NCI-H345 (cell line): ENCODE data around the gene ZNF385B.

Source experiments
- DNase-seq: peaks from one replicate; lab custom pipeline; 2025; lab: John Stamatoyannopoulos, UW

The ZNF385B gene

DNA sequence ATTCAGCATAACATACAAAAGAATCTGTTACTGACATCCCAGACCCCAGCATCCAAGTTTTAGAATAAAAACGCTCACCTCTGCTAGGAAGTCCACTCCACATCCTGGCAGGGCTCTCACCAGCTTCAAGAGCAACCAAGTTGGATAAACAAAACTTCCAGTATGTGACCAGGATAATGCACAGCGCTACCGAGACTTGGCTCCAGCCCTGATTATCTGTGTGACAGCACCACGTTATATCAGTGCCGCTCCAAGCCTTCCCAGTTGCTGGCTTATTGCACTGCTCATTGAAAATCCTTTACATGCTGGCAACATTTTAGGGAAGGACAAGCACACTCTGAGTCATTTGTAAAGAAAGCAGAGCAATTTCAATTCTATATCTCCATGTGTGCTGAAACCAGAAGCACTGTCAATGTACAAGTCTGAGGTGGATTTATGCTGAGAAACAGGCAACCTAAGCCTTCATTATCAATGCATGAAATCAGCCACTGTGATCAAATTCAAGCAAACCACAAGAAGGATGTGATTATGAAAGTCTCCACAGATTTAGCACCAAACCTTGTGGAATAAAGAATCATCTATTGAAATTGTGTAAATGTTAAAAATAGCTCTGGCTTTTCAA lies 115.7 kb downstream of the ZNF385B start:
- DNase-seq: no peak

DNA sequence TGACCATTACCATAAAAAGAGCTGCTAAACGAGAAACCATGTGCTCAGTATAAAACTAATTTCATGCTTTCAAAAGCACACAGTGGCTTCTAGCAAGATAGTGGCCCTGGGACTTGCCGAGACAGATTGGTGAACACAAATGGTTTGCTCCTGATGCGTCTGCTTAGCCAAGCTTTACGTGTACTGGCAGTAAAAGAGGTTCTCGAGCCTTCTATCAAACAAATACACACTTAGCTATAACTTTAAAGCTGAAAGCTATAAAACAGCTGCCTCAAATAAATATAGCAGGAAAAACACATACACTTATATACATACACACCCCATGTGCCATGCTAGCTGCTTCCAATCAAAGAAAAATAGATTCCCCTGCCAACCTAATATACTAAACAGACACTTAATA lies 117.0 kb downstream of the ZNF385B start:
- DNase-seq: no peak

DNA sequence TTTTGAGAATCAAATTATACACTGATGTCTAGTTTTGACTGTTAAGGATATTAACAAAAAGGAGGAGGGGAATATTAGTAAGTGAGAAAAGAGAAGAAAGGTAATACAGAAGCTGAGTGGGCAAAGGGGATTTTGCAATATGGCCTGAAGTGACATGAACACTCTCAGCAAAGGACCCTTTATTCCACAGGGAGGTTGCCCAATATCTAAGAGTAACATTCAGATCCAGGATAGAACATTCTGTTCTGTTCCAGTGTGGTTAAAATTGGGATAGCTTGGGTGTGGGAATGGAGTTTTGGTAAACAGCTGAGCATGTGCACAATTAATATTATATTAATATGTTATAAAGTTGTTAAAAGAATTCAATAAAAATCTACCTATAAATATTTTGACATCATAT lies 120.1 kb downstream of the ZNF385B start:
- no peak for DNase-seq

DNA sequence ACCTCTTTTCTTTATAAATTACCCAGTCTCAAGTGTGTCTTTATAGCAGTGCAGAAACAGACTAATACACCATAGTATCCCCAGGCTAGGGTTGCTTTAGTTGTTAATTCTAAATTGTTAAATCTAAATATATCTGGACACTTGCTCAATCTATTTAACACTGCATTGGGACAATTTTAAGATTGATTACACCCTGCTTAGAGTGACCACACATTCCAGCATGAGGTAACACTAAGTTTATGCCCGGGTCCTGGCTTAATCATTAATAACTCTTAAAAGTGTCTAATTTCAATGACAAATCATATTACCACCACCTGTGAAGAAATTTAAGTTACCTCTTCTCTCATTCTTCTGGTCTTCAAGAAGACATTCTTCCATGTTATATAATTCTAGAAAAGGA lies 131.4 kb downstream of the ZNF385B start:
- DNase-seq: no peak

DNA sequence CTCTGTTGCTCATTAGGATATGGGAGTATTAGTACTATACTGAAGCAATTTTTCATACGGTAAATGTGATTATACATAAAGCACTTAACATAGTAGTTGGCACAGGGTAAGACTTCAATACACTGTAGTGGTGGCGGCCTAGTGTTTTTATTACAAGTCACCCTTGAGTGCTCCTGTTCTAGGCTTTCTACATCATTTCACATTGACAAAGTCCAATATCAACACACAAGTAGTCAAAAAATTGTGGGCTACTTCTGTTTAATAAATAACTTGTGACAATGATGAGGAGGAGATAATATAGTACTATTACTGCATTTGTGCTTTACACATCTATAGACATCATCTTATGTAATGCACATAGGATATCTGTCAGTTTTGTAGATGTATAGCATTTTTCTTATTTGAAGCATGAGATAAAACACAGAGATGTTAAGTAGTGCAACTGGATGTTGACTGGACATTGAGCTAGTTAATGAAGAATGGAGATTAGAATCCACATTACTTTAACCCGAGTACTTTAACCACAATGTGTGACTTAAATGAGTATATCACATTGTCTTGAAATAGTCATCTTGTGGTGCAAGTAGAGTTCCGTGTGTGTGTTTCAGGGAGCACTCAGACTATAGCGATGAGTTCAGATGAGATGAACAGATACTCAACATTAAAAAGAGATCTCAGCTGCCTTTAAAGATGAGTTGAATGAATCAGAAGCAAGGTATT lies 134.8 kb downstream of the ZNF385B start:
- DNase-seq: no peak

DNA sequence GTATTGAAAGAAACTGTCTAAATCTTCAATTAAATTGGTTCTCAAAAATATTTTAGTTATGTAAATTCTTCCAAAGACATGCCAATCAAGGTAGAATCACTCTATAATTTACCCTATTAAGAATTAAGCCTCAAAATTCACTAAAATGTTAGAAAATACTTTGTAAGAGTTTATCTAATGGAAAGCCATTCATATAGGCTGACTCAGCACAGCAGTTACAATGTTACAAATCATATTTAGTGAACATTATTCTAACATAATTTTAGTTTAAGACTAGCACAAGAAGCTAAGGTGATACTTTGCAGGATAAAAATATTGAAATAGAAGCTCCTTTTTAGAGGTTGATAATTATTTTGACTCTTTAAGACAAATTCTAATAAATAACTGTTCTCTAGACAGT lies 137.0 kb downstream of the ZNF385B start:
- no peak for DNase-seq

DNA sequence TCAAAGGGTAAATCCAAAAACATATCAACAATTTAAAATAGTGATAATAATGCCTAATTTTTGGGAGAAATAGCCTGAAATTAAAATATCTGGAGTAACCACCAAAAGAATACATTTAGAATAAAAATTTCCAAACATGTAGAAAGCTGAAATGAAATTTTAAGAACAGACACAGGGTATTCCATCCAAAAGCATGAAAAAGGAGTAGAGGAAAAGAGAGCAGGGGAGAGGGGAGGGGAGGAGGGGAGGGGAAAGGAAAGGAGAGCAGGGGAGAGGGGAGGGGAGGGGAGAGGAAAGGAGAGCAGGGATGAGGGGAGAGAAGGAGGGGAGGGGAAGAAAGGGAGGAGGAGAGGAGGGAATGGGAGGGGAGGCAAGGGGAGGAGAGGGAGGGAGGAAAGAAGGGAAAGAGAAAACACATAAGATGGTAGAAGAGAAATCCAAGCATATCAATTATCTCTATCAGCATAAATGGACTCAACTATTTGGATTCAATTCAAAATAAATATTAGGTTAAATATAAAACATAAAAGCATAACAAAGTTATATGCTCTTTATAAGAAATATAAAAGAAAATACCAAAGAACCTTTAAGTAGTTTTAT lies 141.1 kb downstream of the ZNF385B start:
- no peak for DNase-seq

DNA sequence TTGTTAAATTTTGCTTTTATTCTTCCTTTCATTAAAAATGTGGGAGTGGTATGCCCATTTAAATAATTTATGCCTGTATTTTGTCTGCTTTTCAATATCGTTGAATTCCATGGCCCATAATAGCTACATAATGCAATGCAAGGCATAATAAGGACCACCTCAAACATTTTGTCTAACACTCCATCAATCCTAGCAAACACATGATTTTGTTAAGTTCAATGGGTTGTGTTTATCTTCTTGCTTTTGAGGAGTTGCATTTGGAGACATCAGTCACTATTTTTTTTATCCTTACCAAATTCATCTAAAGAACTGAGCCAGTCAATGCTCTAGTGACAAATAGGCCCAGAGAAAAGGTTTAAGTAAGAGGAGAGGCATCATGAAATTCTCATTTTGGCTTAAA lies 145.5 kb downstream of the ZNF385B start:
- no peak for DNase-seq

DNA sequence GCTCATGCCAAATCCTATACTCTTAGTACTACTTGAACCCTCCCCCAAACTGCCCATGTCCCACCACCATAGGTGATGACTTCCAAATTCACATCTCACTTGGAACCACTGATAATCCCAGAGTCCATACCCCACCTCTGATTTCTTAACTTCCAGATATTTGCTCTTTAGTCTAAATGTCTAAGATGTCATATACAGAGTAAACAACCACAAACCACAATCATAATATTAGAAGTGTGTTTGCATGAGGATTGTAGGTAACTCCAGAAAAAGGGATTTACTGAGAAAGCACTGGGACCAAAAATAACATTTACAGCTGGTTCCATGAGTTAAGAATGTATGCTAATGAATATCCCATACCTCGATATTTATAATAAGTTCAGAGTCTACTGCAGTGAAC lies 146.2 kb downstream of the ZNF385B start:
- DNase-seq: no peak

DNA sequence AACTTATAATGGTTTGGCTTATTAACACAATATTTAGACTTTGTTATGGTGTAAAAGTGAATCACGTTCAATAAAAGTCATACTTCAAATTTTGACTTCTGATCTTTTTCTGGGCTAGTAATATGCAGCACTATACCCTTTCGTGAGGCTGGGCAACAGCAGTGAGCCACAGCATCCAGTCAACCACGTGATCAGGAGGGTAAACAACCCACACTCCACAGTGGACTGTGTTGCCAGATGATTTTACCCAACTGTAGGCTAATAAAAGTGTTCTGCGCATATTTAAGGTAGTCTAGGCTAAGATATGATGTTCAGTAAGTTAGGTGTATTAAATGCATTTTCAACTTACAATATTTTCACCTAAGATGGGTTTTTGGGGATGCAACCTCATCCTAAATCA lies 148.6 kb downstream of the ZNF385B start:
- DNase-seq: no peak

DNA sequence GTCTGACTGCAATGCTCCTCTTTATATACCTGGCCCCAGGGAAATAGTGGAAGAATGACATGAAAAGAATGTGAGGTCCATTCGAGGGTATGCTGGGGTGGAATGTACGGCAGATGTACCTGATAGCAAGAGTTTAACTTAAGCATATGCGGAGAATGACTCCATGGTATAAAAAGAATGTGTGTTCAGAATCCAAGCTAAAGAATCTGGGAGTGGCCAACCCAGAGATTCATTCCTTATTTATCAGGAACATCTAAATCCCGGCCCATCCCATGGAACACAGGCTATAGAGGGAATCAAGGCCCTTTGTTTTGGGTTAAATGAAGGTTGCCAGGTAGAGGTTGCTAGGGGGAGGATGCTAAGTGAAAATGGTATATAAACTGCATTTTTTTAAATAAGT lies 150.0 kb downstream of the ZNF385B start:
- no peak for DNase-seq

DNA sequence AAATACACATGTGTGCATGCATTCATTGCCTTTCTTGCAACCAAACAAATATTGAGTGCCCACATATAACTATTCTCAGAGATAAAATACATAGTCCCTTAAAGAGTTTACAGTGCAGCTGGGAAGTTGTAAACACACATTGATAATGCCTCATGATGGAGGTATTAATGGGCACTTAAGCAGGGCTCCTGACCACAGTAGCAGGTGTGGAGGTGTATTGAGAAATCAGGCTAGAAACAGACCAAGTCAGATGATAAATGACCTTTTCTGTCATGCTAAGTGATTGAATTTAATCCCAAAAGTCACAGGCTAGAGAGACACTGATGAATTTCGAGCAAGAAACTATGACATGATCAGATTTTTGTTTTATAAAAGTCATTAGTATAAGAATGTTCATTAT lies 157.7 kb downstream of the ZNF385B start:
- no peak for DNase-seq

DNA sequence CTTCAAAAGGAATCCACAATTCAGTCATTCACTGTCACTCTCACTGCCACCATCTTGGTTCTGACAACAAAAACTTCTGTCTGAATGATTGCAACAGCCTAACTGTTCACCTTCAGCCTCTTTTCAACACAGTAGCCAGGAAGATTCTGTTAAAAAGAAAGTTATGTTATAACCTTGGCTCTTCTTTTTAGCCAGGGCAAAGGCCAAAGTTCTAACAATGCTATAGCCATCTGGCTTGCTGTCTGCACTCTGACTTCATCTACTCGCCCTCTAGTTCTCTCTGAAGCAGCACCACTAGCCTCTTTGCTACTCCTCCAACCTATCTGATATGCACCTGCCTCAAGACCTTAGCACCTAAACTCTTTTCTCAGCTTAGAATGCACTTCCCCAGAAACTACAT lies 158.5 kb downstream of the ZNF385B start:
- DNase-seq: no peak

DNA sequence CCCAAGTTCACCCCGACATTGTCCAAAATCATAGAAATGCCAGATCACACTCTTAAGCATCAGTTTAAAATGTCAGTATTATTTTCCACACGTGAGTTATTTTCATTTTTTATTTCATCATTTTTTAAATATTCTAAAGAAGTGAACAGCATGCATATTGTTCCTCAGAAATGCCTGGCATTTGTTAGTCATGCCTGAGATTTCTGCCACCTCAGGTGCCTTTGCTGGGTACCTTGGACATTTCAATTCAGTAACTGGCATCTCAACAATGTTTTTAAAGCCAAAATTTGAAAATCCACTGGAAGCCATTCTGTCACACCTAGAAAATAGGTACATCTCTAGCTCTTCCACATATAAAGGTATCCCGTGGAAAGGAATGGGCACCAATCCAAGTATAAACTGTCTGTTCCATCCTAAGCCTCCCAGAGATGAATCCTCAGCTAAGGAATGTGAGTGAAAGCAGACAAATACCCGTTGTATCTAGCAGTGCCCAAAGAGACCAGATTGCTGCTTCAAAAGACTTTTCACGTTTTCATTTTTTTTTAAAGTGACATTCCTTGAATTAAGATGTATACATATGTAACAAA lies 159.8 kb downstream of the ZNF385B start:
- no peak for DNase-seq

DNA sequence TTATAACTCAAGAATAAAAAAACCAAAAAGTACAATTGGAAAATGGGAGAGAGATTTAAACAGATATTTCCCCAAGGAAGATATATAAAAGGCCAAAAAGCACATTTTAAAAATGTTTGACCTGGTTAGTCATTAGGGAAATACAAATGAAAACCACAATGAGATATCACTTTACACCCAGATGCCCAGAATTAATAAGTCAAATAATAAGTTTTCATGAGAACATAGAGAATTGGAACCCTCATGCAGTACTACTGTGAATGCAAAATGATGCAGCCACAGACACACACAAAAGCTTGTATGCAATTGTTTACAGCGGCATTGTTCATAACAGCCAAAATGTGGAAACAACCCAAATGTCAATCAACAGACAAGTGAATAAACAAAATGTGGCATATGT lies 165.9 kb downstream of the ZNF385B start:
- DNase-seq: no peak

DNA sequence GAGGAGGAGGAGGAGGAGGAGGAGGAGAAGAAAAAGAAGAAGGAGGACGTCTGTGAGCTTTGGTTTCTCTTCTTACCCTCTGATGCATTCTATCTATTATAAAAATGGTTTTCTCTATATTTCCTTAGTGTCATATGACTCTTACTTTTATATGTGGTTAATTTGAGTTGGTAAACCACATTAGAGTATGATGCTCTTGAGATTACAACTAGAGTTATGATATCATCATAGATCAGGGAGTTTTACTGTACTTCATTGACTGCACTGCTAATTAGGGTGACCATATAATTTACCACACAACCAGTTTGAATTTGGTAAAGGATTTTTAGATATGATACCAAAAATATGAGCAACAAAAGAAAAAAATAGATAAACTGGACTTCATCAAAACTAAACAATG lies 166.4 kb downstream of the ZNF385B start:
- no peak for DNase-seq

DNA sequence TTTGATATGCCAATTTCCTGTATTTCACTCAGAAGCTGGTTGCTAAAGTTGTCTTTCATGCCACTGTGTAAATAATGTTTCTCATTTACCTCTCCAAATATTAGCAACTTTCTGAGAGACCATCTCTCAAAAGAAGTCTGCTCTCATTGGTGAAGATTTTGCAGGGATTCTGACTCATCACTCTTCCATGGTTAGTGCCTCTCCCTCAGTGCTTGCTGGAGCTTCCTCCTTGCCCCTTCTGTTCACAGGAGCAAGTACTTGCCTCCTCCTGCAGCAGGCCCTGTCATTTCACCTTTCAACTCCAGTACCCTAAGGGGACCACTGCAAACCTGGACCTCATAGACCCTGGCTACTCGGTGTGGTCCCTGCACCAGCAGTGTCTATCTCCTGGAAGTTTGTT lies 168.8 kb downstream of the ZNF385B start:
- no peak for DNase-seq

DNA sequence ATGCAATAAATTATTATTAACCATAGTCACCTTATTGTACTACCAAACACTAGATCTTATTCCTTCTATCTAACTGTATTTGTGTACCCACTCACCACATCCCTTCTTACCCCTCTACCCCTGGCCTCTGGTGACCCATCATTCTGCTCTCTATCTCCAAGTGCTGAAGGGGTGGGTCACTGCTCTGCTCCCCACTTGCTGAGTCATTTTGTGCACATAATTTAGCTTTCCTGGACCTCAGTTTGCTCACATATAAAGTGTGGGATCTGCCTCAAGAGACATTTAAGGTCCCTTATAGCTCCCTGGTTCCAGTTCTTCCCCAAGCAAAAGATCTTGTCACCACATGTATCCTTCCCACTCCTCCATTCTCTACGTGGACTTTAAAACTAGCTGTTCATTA lies 169.4 kb downstream of the ZNF385B start:
- DNase-seq: no peak

DNA sequence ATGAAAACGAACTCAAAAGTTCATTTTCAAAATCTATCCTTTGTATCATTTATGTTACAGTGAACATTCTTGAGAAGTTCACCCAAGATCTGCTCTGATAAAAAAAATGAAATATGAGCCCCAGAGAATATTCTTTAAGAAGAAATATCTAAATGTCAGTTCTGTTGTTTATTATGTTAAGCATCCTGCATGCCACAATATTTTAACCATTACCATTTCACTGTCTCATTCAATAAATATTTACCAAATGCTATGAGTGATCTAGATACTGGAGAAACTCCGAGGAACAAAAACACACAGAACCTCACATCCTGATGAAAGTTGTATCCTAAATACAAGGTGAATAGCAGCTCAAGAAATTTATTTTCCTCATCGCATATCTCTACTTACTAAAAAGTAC lies 170.2 kb downstream of the ZNF385B start:
- no peak for DNase-seq

DNA sequence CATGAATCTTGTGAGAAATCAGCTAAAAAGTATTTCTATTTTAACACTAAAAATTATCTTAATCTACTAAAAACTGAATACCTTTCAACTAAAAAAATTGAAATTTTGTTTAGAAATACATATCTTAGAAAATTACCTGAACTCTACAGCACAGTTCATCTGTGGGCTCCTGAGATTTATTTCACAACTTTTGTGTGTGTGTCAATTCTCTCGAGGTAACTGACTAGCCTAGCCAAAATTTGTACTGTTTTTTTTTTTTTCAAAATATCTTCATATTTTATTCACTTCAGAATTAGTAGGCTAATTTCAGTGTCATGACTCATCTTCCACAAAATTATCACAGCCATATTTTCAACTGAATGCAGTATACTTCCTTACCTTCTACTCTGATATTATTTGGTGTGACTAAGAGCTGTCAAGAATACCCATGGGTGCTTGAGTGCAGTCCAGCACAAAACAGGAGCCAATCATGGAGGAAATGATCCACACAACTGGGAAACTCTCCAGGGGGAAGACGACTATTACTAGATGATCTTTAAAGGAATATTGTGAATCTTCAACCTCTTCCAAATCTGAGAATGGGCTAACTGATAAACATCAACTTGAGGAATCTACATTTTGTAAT lies 174.6 kb downstream of the ZNF385B start:
- DNase-seq: no peak

DNA sequence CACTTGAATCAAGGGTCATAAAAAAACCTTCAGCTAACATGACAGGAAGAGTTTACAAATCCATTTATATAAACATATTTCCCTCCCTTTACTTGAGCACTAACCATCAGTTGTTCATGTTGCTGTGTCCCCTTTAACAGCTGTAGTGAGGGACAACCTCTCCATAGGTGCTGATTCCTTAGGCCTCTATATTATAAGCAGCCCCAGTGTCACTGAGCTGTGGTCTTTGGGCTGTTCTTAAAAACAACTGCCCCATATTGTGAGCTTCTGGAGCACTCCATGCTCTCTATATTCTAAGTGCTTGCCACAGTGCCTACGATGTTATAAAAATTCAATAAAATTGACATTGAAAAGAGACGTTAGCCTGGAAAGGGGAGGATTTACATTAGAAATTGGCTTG lies 175.3 kb downstream of the ZNF385B start:
- no peak for DNase-seq

DNA sequence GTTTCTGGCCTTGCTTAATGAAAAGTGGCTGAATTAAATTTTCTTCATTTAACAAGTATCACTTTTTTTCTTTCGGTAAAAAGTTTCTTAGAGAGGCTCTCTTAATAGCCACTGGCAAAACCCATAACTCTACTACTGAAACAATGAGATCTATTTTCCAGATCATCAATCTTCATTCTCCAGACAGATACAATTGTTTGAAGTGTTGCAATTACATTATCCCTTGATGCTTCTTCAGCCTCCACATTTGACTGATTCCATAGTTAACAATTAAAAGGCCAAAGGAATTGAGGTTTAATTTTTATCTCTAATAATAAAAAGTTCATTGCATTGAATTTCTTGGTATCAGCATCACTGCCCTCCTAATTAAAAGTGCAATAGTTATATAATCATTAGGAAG lies 176.3 kb downstream of the ZNF385B start:
- DNase-seq: no peak

DNA sequence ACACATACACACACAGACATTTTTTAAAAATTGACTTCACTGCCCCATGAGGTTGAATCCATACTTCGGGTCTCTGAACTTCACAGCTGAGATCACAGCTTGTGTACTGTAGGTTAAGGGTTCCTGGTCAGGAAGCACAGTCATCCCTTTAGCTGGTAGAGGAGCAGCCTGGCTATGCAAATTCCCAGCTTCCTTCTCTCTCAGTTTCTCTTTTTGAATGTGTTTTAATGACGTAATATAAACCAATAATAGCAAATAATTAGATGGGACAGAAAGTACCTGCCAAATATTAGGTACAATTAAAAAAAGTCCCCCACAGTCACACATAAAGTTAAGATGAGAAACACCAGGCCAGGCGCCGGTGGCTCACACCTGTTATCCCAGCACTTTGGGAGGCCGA lies 178.7 kb downstream of the ZNF385B start:
- no peak for DNase-seq
